HG02571 (cell line): Measurements from ENCODE around the gene FGF14.
"Not testable (repeated sequence)": the region's sequence is repeated elsewhere in the genome, so short reads cannot be mapped to it uniquely, and the experiment has no call there.

Source experiments
- ATAC-seq: cut with Tn5 transposase; IDR thresholded peaks from one replicate; pipeline ENCODE4 v1.9.1; 2021; ENCODE audit warnings: mild to moderate bottlenecking, moderate library complexity; ENCODE audit not compliant: unreplicated experiment

FGF14 gene

DNA sequence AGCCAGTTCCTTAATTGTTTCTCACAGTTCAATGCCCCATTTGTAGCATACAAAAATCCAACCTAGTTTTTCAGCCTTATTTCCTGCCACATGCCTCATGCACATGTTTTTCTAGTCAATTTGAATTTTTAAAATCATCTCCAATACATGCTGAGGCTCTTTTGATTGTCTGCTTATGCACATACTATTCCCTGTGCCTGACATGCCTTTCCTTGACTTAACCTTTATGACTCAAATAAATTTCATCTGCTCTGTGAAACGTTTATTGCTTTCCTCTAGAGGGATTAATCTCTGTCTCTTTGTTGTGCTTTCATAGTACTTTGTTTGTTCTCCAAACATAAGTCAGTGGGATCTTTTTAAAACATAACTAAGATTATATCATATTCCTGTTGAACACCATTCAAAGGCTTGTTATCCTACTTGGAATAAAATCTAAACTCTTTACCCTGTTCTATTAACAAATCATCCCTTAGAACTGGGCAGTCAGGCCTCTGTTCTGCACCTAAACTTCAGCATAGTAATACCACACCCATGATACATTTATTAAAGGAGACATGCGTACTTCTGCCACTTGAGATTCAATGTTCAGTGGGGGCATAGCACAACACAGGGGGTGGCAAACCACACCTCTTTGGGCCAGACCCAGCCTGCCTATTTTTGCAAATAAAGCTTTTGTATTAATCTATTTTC, 346.6 kb downstream of the FGF14 start:
- no peak for ATAC-seq

DNA sequence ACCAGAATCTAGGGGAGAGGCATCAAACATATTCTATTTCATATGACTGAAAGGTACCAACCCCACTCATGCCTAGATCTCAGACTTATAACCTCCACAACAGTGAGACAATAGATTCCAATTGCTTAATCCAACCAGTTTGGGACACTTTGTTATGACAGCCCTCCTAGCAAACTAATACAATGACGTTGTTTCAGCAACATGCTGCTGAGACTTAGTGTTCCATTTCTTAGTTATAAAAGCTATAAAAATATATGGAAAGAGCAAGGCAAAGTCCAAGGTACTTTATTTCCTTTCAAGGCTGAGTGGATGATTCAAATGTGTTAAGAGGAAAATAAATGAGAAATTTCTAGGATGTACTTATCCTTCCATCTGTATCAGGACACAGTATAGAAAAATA, 352.0 kb downstream of the FGF14 start:
- ATAC-seq, result no peak

DNA sequence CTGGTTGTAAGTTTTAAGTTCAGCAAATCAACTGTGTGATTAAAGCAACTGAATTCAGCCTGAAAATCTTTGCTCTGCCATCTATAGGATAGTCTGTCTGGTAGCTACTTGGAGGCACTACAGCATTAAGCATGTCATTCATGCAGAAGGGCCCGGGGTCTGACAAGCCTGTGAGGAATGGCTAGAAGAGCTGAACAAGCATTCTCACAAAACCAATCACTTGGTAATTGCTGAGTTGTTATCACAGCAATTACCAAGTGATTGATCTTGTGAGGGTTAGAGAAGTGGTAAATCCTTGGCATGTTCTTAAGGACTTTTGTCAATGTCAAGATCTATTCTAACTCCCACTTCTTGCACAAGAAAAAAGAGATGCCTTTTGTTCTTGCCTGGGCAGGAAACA, 356.1 kb downstream of the FGF14 start:
- no peak for ATAC-seq

DNA sequence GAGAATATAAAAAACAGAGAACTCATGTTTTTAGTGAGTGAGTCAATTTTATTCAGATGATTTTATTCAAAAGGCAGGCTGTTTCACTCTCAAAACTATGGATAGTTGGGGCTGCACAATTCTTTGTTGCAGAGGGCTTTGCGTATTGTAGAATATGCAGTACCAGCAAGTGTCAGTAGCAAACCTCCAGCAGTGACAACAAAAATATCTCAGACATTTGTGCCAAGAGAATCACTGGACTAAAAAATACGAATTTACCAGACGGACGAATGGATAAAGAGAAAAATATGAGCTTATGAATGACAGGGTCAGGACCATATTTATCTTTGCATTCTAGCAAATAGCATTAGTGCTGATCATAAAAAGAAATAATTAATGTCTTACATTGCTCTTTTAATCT, 359.1 kb downstream of the FGF14 start:
- ATAC-seq, result no peak

DNA sequence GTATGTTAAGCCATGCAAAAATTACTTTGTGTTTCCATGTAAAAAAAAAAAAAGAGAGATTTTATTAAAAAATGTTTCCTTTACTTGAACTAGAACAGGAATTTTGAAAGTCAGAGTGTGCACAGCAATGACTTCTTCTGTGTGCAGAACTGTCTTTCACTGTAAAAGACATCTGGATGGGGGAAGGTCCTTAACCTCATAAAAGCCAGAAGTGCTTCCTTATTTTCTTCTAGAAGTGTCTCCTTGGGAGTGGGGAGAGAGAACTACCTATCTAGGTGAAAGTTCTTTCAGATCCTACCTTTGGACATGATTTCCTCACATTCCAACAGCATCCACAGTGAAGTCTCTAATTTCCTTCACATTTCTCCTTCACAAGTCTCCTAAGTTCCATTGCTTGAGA, 360.3 kb downstream of the FGF14 start:
- no peak for ATAC-seq

DNA sequence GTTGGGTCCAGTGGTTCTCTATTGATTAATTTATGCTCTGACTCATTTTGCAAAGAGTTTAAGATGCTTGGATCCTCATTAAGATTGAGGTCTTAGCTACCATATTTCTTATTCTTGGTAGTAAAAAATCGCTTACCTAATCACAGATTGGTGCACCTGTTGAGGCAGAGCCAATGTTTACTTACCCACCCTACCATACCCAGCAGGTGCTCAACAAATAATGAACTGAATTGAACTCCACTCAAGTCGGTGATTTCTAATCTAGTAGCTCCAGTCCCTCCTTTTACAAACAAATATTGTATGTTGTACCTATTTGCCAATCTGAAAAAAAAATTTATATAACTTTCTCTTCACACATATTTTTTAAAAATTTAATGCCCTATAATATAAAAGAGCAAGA, 361.0 kb downstream of the FGF14 start:
- ATAC-seq, result no peak

DNA sequence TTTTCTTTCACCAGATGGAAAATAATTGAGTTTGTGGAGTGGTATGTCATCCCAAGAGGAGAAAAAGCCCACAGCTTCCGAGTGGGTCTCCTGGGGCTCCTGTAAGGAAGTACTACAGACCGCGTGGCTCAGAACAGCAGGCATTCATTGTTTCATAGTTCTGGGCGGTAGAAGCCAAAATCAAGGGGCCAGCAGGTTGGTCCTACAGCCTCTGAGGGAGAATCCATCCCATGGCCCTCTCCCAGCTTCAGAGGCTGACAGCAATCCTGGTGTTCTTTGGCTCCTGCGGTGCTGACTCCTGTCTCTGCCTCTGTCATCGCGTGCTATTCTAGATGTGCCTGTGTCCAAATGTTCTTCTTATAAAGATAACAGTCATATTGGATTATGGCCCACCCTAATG, 362.6 kb downstream of the FGF14 start:
- no peak for ATAC-seq

DNA sequence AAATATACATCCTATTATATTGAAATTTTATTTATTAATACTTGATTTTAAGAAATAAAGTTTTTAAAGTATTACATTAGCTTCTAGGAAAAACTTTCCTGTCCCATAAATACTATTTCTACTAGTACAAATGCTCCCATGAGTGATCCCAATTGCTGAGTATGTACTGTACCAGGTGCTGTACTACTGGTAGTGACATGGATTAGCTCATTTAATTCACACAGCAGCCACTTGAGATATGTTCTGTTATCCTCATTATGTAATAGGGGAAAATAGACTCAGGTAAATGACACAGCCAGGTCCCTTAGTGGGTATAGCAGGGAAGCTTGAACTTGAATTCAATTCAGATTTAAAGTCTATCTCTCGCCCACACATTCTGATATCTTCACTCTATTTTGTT, 363.1 kb downstream of the FGF14 start:
- no peak for ATAC-seq

DNA sequence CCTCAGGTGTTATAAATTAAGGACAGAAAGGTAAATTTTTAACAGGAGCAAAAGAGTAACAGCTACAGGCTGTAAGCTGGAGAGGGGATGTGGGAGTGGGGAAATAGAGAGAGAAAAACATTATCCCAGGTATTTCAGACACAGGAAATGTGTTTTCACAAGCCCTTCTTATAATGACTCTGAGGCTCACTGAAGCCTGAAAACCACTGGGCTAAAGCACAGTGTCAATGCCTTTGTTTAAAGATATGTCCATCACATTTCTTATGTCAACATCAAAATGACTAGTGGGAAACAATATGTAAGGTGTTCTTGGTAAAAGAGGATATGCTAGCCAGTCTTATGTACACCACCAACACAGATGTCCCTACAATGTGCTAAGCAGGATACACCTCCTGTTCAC, 365.9 kb downstream of the FGF14 start:
- ATAC-seq, result no peak

DNA sequence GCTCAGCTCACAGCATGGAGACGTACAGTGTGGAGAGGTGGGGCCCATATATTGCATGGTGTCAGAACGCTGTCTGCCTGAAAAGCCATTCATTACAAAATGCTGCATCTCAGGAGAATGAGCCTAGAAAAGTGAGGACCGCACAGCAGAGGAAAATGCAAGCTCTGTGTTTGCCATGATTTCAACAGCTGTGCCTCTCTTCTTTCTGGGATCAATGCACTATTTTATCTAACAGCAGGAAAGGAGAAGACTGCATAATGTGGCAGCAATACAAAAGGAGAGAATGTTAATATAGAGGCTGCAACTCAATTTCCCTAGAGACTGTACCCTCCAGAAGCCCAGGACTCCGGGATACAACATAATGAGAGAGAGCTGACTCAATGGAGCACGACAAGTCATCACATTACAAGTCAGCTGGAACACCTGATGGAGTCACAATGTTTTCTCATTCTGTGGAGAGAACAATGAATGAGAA, 368.0 kb downstream of the FGF14 start:
- ATAC-seq, result no peak

DNA sequence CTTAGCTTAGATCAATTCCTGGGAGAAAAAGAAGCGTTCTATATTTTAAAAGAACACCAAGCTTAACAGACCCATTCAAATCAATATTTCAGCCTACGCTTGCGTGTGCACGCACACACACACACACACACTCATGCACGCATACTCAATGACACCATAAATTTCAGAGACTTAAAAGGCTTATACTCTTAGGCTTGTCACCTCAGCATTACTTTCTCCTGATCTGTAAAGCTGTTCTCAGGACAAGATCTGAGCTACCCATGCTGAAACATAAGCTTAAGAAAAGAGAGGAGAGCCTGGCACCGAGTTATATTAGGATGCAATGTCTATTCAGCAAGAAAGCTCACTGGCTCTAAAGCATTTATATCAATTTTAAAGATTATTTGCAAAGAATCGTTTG, 368.5 kb downstream of the FGF14 start:
- no peak for ATAC-seq

DNA sequence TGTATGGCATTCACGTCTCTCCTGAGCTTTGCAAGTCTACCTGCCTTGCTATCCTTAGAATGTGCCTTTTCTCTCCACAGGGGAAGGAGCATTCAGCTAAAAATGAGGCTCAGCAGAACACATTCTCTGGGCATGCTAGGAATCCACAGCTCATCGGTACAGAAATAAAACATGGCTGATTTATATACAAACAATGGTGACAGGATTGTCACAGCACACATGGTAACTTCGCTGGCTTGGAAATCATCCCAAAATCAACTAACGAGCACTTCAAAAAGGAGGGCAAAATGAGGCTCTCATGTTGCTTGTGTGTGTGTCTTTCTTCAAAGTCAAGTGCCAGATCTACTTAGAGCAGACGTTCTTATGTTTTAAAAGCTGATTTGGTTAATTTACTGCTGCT, 373.0 kb downstream of the FGF14 start:
- ATAC-seq, result no peak

DNA sequence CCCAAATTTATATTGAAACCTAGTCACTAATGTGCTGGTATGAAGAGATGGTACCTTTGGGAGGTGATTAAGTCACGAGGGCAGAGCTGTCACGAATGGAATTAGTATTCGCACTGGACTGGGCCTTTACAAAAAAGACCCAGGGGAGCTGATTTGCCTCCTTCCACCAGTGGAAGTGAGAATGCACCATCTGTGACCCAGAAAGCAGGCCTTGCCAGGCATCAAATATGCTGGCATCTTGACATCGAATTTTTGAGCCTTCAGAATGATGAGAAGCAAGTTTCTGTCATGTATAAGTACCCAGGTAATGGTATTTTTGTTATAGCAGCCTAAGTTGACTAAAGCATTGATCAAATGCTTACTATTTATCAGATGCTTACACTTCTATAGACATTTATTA, 373.6 kb downstream of the FGF14 start:
- no peak for ATAC-seq

DNA sequence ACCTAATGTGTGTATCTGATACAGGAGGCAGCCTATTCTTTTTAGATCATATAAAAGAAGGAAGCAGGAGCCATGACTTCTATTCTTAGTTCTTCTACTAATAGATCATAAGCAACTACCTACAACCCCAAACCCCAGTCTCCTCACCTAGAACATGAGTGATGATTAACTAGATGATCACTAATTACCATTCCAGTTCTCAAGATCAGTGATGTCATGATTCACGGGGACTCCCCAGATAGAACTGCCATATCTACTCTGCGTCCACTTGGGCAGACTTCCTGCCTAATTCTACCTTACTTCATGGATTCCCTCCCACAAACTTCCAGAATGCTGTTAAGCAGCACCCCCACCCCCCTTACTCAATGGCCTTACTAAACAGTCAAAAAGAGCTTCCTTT, 380.1 kb downstream of the FGF14 start:
- ATAC-seq, result no peak

DNA sequence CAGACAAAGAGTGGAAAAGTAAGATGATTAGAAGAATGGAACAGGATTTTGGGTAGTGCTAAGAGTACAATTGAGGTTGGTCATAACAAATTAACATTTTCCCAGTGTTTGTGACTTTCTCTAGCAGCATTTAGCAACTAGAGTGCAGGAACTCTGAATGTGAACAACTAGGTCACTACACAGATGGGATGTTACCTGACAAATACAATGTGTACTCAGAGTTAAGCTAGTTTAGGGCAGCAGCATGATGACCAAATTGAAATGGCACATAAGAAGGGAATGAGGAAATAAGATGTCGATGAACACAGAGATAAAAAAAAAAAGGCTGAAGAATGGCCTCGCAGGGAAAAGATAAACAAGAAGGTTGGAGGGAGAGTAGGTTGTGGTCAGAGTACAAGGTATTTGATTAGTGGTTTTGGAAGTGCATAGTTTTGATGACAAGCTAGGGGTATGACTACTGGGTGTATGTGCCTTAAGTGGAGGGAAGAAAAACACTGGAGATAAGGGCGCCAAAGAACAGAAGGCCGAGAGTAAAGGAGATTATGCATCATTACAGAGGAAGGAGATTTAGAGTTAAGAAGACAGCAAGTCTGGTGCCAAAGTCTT, 381.1 kb downstream of the FGF14 start:
- ATAC-seq, result no peak

DNA sequence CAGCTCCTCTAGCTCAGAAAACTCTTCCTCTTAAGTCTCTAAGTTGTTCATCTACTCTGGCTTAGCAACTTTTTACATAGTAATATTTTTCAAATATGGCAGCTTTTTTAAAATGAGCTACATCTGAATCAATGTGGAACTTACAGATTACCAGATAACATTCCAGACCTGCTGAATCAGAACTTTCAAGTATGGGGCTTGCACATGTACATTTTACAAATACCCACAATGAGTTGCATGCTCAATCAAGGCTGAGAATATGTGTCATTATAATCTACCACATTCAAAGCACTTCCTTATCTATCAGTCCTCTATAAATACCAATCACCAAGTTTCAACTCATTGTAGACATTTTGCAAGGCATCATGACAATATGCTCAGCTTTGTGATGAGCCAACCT, 383.1 kb downstream of the FGF14 start:
- ATAC-seq, result no peak

DNA sequence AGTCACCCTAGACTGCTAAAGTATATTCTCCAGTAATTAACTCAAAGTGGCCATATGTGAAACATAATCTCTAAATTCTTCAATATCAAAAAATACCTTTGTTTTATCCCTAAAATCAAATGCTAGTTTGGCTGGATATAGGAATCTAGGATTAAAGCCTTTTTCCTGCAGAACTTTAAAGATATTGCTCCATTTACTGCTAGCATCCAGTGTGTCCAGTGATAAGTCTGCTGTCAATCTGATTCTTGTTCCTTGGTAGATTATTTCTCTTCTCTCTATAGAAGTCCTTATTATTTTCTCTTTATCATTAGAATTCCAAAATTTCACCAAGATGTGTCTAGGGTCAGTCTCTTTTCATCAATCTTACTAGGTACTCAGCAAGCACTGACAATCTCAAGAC, 384.6 kb downstream of the FGF14 start:
- ATAC-seq, result no peak

DNA sequence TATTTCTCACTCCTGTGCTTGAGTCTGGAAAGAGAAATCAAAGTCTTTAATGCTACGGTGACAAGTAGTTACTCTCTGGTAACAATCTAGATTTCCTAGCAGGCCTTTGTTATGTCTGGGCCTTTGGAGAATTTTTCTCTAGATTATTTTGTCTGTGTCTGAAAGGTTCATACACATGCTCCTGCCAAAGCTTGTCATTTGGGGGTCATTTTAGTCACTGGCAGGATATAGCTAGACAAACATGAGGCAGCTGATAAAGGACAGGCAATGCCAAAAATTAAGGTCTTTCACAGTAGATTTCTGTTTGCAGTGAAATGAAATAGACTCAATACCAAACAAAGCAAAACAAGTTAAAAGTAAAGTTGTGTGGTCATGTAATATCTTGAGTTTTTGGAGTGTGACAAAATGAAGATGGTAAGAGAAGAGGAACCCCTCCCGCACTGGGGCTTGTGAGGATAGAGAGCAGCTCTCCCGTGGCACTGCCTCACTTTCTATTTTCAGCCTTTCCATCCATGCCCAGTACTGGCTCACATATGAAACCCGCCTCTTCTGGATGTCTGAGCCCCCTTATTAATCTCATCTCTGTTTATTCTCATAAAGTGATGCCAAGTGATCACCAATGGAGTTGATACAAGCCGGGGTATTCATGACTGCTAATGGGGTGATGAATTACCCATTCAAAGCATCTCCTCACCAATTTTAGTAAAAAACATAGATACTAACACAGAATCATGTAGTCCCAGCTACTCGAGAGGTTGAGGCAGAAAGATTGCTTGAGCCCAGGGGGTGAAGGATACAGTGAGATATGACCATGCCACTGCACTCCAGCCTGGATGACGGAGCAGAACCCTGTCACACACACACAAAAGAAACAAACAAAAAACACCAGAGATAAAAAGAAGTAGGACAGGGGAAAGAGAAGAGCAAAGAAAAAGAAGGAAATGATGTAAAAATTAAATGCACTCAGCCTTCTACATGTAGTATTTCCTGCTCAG, 389.3 kb downstream of the FGF14 start:
- no peak for ATAC-seq

DNA sequence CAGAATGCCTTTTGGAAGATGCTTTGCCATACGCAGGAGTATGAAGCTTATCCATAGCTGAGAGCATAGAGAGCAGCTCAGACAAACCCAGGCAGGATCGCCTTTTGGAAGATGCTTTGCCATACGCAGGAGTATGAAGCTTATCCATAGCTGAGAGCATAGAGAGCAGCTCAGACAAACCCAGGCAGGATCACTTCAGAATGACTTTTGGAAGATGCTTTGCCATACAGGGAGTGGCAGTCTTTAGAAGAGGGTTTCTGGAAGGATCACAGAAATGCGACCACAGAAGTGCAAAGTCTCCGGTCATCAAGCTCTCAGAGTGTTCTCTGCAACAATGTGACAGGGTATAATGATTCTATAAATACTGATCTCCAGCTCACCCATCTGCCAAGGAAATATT, 390.4 kb downstream of the FGF14 start:
- ATAC-seq, result not testable (repeated sequence)

DNA sequence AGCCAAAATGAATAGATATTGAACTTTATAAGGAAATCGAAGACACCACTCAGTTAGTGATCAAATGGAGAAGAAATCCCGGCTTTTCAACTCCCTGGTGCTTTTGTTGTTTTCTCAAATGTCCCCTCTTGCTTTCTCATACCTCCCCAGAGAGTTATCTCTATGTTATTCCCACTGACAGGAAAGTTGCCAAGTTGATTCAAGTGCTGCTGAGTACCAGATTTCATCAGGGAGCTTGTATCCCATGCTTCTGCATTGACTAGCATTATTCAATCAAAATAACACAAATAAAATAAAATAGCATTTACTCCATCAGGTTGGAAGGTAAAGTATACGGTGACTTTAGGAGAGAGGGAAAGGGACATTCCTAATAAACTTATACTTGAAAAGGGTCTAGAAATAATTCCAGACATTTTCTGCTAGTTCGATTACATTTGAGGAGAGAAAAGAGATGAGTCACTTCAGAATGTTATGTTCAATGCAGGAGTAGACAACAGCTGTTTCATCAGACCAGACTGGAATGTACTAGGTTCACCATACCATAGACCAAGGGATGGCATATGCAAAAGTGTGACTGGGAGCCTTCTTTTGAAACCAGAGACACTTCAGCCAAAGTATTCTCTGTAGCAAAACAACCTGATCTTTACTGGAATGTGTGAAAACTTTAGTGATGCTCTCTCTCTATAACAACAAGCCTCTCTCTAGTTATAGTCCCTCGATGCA, 397.8 kb downstream of the FGF14 start:
- ATAC-seq, result no peak

DNA sequence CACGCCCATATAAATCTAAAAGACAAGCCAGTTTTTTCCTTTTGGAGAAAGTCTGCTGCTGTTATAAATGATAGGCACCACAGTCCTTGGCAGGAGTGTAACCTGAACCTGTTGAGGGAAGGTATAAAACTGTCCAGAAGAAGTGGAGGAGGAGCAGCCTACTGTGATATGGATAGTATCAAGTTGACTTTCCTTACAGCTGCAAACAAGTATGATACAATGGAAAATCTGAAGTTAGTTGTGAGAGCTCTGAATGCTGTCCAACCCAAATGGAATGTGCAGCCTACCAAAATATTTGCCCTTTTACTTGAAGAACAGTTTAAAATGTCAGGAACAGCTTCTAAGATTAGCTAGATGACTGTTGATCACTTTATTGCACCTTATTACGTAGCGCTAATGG, 399.6 kb downstream of the FGF14 start:
- no peak for ATAC-seq
